HG03457 (cell line): Measurements from ENCODE around the gene HECTD3.
"Not testable (repeated sequence)": the region's sequence is repeated elsewhere in the genome, so short reads cannot be mapped to it uniquely, and the experiment has no call there.

Experiments used
- ATAC-seq: cut with Tn5 transposase; IDR thresholded peaks from one replicate; pipeline ENCODE4 v1.9.1; 2021; ENCODE audit warnings: moderate number of reproducible peaks; ENCODE audit not compliant: unreplicated experiment

The HECTD3 gene

GRCh38 chr1:45014321-45015028 is 3.4 kb upstream of the HECTD3 start:
- ATAC-seq: no peak

DNA sequence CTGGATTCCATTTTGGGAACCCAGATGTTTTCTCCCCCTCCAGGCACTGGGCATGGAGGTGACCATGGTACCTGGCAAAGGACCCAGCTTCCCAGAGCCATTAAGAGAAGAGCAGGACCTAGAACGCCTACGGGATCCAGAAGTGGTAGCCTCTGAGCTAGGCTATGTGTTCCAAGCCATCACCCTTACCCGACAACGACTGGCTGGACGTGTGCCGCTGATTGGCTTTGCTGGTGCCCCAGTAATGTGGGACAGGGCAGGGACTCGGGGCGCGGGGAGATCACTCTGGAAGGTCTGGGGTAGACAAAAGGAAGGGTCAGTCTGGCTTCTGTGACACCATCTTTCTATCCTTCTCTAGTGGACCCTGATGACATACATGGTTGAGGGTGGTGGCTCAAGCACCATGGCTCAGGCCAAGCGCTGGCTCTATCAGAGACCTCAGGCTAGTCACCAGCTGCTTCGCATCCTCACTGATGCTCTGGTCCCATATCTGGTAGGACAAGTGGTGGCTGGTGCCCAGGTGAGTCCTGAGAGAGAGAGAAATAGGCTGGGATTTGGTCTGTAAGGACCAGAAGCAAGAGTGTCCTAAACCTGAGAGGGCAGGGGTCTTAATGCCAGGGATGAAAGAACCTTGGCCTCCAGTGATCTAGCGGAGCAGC is 2.6 kb upstream of the HECTD3 start:
- ATAC-seq: no peak

DNA sequence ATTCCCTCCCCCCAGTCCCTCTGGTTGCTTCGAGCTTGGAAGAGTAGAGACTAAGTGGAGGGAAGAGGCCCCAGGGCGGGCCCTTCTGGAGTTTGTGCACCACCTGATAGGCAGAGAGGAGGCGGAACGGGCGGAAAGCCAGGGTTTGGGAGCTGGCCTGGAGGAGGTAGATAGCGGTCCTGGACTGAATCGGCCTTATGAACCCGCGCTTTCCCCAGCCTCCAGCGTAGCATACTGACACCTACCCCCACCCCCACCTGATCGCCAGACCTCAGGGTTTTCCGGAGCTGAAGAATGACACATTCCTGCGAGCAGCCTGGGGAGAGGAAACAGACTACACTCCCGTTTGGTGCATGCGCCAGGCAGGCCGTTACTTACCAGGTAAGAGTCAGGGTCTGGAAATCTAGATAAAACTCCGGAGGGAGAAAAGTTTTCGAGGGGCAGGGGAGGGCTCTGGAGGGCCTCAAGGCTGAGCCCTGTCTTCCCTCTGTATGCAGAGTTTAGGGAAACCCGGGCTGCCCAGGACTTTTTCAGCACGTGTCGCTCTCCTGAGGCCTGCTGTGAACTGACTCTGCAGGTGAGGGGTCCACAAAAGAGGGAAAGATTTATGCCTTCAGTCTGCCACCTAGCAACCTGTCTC is 1.6 kb upstream of the HECTD3 start:
- no peak for ATAC-seq

- peak; percentile 36 for ATAC-seq
These were observed 914 bp upstream of the HECTD3 start, which contains the start of gene UROD for GRCh38 chr1:45011837-45012638. Gene UROD (plus strand): TSS chr1:45012254. CDS start chr1:45012266, 12 bp downstream.

GRCh38 chr1:45009956-45010854 is 919 bp downstream of the HECTD3 start:
- no peak for ATAC-seq

GRCh38 chr1:45009296-45009865 is 1.7 kb downstream of the HECTD3 start:
- ATAC-seq: no peak

DNA sequence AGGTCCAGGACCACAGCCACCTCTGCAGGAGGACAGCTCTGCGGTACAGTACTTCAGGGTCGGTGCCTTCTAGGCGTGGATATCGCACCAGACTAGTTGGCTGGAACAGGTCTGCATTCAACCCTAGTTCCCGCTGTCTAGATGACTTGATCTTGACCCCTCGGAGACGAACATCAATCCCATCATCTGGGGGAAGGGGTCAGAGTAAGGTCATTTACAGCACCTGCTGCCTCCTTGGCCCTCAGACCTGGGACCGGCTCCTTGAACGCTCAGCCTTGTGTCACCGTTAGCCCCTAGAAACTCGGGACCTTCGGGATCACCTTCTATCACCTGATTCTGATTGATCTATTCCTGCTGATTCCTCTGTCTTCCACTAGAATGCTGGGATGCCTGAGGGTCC is 2.6 kb downstream of the HECTD3 start:
- no peak for ATAC-seq

DNA sequence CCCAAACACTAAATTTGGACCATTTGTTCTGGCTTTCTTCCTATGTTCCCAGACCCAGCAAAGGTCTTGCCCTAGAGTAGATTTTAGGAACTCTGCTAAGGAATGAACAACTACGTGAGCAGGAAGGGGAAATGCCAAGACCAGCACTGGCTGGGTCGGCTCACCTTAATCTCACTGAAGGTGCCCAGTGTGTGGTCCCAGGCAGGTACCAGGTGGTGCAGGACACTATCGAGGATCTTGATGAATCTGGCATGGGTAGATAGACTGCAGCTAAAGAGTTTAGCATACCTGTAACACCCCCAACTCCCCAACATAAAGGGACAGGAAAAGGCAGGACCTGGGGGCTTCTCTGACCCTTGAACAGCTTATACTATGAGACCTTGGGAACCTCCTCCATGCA is 3.0 kb downstream of the HECTD3 start:
- no peak for ATAC-seq

GRCh38 chr1:45007311-45007710 is 3.8 kb downstream of the HECTD3 start:
- no peak for ATAC-seq

- ATAC-seq: no peak
These were observed 5.4 kb downstream of the HECTD3 start for GRCh38 chr1:45005761-45006160.

- no peak for ATAC-seq
These were observed 6.7 kb downstream of the HECTD3 start for GRCh38 chr1:45004281-45004920.

- no peak for ATAC-seq
These were observed 7.4 kb downstream of the HECTD3 start for GRCh38 chr1:45003741-45004140.

DNA sequence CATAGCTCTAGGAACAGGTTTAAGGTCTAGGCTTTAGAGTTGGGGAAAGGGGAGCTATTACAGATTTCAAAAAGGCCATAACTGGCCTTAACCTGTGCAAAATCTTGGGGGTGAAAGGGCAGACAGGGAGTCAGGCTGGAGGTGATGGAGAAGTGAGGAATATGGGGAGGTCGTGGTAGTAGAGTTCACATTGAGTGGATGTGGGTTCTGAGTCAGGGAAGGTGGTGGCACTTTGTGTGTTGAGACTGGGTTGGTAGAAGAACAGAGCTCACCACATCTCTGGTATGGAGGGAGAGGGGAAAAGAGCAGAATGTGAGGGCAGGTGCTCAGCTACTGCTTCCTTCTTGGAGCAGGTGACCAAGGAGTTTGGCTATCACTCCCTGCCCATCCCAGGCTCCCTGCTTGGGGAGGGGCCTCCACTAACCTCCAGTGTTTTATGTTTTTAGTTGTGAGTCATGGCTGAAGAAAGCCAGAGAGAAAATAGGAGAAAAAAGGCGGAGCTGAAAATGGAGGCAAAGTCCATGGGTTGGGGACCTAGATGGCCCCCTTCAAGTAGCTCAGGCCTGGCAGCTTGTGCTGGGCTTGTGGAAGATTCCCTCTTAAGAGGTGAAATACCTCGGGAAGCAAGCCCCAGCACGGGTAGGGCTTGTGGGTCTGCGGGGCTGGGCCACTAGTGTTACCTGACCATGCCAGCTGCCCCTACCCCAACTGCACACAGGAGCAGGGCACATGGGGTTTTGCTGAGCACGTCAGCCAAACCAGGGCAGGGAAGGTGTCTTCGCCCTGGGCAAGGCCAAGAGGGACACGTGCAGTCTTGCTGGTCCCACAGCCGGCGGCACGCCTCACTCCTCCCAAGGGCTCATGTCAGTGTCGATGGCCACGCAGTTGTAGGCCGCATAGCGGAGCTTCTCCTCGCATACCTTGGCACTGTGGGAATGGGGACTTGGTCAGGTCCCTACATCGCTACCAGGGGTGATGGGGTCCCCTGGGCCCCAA is 8.2 kb downstream of the HECTD3 start:
- no peak for ATAC-seq

DNA sequence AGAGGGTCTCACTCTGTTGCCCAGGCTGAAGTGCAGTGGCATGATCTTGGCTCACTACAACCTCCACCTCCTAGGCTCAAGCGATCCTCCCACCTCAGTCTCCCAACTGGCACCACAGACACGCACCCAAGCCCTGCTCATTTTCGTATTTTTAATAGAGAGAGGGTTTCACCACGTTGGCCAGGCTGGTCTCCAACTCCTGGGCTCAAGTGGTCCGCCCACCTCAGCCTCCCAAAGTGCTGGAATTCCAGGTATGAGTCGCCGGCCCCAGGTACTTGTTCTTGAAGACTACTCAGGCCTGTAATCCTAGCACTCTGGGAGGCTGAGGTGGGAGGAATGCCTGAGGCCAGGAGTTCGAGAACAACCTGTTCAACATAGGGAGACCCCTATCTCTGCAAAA is 9.5 kb downstream of the HECTD3 start:
- ATAC-seq: not testable (repeated sequence)

- no peak for ATAC-seq
These were observed 10.1 kb downstream of the HECTD3 start for GRCh38 chr1:45001011-45001481.

DNA sequence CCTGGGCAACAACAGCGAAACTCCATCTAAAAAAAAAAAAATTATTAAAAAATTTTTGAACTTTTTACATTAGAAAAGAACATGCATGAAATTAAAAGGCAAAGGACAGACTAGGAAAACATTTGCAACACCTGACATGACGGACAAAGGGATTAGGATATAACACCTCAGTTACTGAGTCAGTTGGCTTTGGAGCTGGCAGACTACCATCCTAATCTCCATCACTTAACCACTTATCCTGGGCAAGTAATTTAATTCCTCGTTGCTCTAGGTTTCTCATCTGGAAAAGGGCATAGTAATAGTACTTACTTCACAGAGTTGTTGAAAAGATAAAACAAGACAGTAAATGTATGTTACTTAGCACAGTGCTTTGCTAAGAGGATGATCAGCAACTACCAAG is 11.9 kb downstream of the HECTD3 start:
- ATAC-seq: no peak

DNA sequence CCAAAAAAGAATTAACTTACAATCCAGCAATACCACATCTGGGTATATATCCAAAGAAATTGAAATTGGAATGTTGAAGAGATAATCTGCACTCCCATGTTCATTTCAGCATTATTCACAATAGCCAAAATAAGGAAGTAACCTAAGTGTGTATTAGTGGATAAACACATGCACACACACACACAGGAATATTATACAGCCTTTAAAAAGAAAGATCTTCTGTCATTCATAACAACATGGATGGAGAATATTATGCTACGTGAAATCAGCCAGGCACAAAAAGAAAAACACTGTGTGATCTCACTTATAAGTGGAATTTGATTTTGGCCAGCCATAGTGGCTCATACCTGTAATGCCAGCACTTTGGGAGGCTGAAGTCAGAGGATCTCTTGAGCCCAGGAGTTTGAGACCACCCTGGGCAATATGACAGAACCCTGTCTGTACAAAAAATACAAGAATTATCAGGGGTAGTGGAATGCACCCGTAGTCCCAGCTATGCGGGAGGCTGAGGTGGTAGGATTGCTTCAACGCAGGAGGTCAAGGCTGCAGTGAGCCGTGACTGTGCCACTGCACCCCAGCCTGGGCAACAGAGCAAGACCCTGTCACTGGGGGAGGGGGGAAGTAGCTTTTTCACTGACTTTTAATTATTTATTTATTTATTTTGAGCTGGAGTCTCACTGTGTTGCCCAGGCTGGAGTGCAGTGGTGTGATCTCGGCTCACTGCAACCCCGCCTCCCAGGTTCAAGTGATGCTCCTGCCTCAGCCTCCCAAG is 15.5 kb downstream of the HECTD3 start:
- no peak for ATAC-seq
